ENCODE measurements around the gene SLC38A1. TPM values are rescaled to one million over a fixed set of nuclear protein-coding genes. Genes with fewer than 3 reads are reported as not detected.
A peak's percentile ranks its signal among the peaks of the same experiment; 100 is the strongest.

SLC38A1 gene
- total and polyA plus RNA-seq, 10 donors, result 26.9 to 142 (median 92.6) TPM

GRCh38 chr12:46154221-46154985, 114.4 kb downstream of the SLC38A1 start:
- intact Hi-C loops (cut with DNase I; ENCODE audit: low total_unique reads), result loop anchor here (10.0 kb wide), 1 partner anchor 150 kb away; no protein-coding TSS in a partner anchor
- no peaks in the 10 kb centered on the region for H3K27me3 ChIP-seq (replicated peaks in 1 of 7)
- no peak for DNase-seq
- H3K36me3 ChIP-seq, result no peaks in the 10 kb centered on the region
- no peak overlapping the region for H3K27ac ChIP-seq
- peaks cover 0 to 14% (median 12%) of the 10 kb centered on the region in 8 donors for H3K9me3 ChIP-seq
- peaks cover 0 to 19% (median 6%) of the 10 kb centered on the region in 6 donors for H3K4me1 ChIP-seq
- 60 to 75% (median 72%) methylated on average over 2 of the region's 2 CpGs for WGBS, 5 donors
- TF ChIP-seq POLR2AphosphoS5 (IDR thresholded peaks at IDR 0.05) (no peak), POLR2A (IDR thresholded peaks at IDR 0.05) (no peak), CTCF (IDR thresholded peaks at IDR 0.05 in 8 of 11, conservative IDR thresholded peaks at IDR 0.05 in 3 of 11) (no peak)
- no peak overlapping the region for H3K4me3 ChIP-seq

GRCh38 chr12:46153268-46153872, 115.5 kb downstream of the SLC38A1 start:
- Histone ChIP-seq H3K4me3 (no peak overlapping the region), H3K36me3 (no peaks in the 10 kb centered on the region), H3K9me3 (peaks cover 0 to 14% (median 12%) of the 10 kb centered on the region in 8 donors), H3K27me3 (replicated peaks in 1 of 7) (no peaks in the 10 kb centered on the region), H3K4me1 (peaks cover 0 to 19% (median 6%) of the 10 kb centered on the region in 6 donors), H3K27ac (no peak overlapping the region)
- peak in 9 of 11 experiments; percentile 25 to 64 (median 53) for TF ChIP-seq CTCF (IDR thresholded peaks at IDR 0.05 in 8 of 11, conservative IDR thresholded peaks at IDR 0.05 in 3 of 11)
- no peak for TF ChIP-seq POLR2AphosphoS5 (IDR thresholded peaks at IDR 0.05)
- WGBS, 5 donors, result 6 to 25% (median 22%) methylated on average over 2 of the region's 2 CpGs
- intact Hi-C loops (cut with DNase I; ENCODE audit: low total_unique reads), result loop anchor here (10.0 kb wide), 1 partner anchor 151 kb away; no protein-coding TSS in a partner anchor
- DNase-seq, result no peak

GRCh38 chr12:46152456-46152855, 116.4 kb downstream of the SLC38A1 start:
- DNase-seq, result no peak
- H3K27ac ChIP-seq, result no peak overlapping the region
- H3K4me1 ChIP-seq, result peaks cover 0 to 13% (median 6%) of the 10 kb centered on the region in 6 donors
- no peak for TF ChIP-seq POLR2A (IDR thresholded peaks at IDR 0.05)
- no peak for TF ChIP-seq CTCF (IDR thresholded peaks at IDR 0.05 in 8 of 11, conservative IDR thresholded peaks at IDR 0.05 in 3 of 11)
- no peak for TF ChIP-seq POLR2AphosphoS5 (IDR thresholded peaks at IDR 0.05)
- WGBS, 5 donors, result 62 to 85% (median 78%) methylated on average over 1 of the region's 1 CpG
- no peaks in the 10 kb centered on the region for H3K36me3 ChIP-seq
- no peak overlapping the region for H3K4me3 ChIP-seq
- peaks cover 0 to 14% (median 12%) of the 10 kb centered on the region in 8 donors for H3K9me3 ChIP-seq
- intact Hi-C loops (cut with DNase I; ENCODE audit: low total_unique reads), result loop anchor here (10.0 kb wide), 1 partner anchor 152 kb away; no protein-coding TSS in a partner anchor
- H3K27me3 ChIP-seq (replicated peaks in 1 of 7), result no peaks in the 10 kb centered on the region

GRCh38 chr12:46150735-46151134, 118.1 kb downstream of the SLC38A1 start:
- Histone ChIP-seq H3K27me3 (replicated peaks in 1 of 7) (peaks cover 0 to 10% (median 0%) of the 10 kb centered on the region in 7 donors), H3K9me3 (no peaks in the 10 kb centered on the region), H3K4me1 (peaks cover 0 to 13% (median 6%) of the 10 kb centered on the region in 6 donors), H3K36me3 (no peaks in the 10 kb centered on the region), H3K4me3 (no peak overlapping the region), H3K27ac (no peak overlapping the region)
- TF ChIP-seq CTCF (IDR thresholded peaks at IDR 0.05 in 8 of 11, conservative IDR thresholded peaks at IDR 0.05 in 3 of 11) (no peak), POLR2AphosphoS5 (IDR thresholded peaks at IDR 0.05) (no peak)
- intact Hi-C loops (cut with DNase I; ENCODE audit: low total_unique reads), result loop anchor here (10.0 kb wide), 1 partner anchor 154 kb away; no protein-coding TSS in a partner anchor
- WGBS, 5 donors, result 50 to 76% (median 65%) methylated on average over 3 of the region's 3 CpGs
- no peak for DNase-seq
